Spleen (tissue), 11 donors: ENCODE results near the gene KASH5. TPM values are rescaled to one million over a fixed set of nuclear protein-coding genes. Genes with fewer than 3 reads are reported as not detected.

Experiments
- DNase-seq: peaks from one replicate; pipeline ENCODE4 v3.0.0-alpha.2; 2020
- H3K27ac ChIP-seq, 8 donors: fragments of 200-600 bp; sonication (generic) in 7 of 8; 1 replicate in 4 of 8; 2 replicates in 4 of 8; pipeline versions ENCODE4 v1.5.0 to v1.8.0; 2016 to 2021; ENCODE audit warnings: inconsistent platforms in 4 of 8, mild to moderate bottlenecking in 4 of 8, moderate library complexity in 1 of 8
- H3K27me3 ChIP-seq, 7 donors: fragments of 200-600 bp; sonication (generic) in 6 of 7; replicated peaks in 1 of 7; 1 replicate in 4 of 7; 2 replicates in 3 of 7; pipeline versions ENCODE4 v1.5.0 to v1.8.0; 2016 to 2021; ENCODE audit warnings: inconsistent platforms in 3 of 7, mild to moderate bottlenecking in 1 of 7
- H3K36me3 ChIP-seq, 6 donors: fragments of 200-600 bp; sonication (generic) in 5 of 6; 1 replicate in 4 of 6; 2 replicates in 2 of 6; pipeline versions ENCODE4 v1.5.0 to v1.8.0; 2016 to 2021; ENCODE audit warnings: inconsistent platforms in 2 of 6
- H3K4me1 ChIP-seq, 6 donors: fragments of 200-600 bp; sonication (generic) in 5 of 6; 1 replicate in 3 of 6; 2 replicates in 3 of 6; pipeline versions ENCODE4 v1.5.0 to v1.8.0; 2016 to 2021; ENCODE audit warnings: inconsistent platforms in 3 of 6
- H3K4me3 ChIP-seq, 8 donors: fragments of 200-600 bp; sonication (generic) in 7 of 8; 1 replicate in 4 of 8; 2 replicates in 4 of 8; pipeline versions ENCODE4 v1.5.0 to v1.8.0; 2016 to 2021; ENCODE audit warnings: inconsistent platforms in 4 of 8, mild to moderate bottlenecking in 4 of 8, moderate library complexity in 2 of 8
- H3K9me3 ChIP-seq, 8 donors: fragments of 200-600 bp; sonication (generic) in 7 of 8; 1 replicate in 4 of 8; 2 replicates in 4 of 8; pipeline versions ENCODE4 v1.5.0 to v1.8.0; 2016 to 2021; ENCODE audit warnings: inconsistent platforms in 4 of 8
- CTCF ChIP-seq, 11 experiments: fragments of 200-600 bp in 7 of 11; fragments of 450-650 bp in 4 of 11; sonication (generic) in 4 of 11; IDR thresholded peaks in 8 of 11; conservative IDR thresholded peaks in 3 of 11; 1 replicate in 7 of 11; 2 replicates in 4 of 11; pipeline versions ENCODE4 v1.4.0 to v1.8.0; 2016 to 2021; ENCODE audit warnings: antibody characterized with exemption in 11 of 11, inconsistent platforms in 4 of 11, mild to moderate bottlenecking in 1 of 11
- POLR2A ChIP-seq, 3 donors: fragments of 450-650 bp; IDR thresholded peaks; one replicate each; pipeline ENCODE4 v1.5.1; 2017; ENCODE audit warnings: antibody characterized with exemption in 3 of 3, mild to moderate bottlenecking in 1 of 3
- POLR2AphosphoS5 ChIP-seq, 3 donors: sonication (generic); formaldehyde crosslinking; IDR thresholded peaks; one replicate each; pipeline ENCODE4 v1.5.1; 2017; ENCODE audit warnings: antibody characterized with exemption in 3 of 3
- WGBS, 5 donors: extraction: QIAGEN DNeasy Blood & Tissue Kit in 3 of 5; methylation state at CpG; one replicate each; pipeline versions ENCODE4 v1.1.5 to v1.1.7; 2013 to 2018; 5-methylcytosine and 5-hydroxymethylcytosine counted together
- intact Hi-C: fragments of 100-400 bp; cut with DNase I; formaldehyde crosslinking; loops from one replicate; pipeline ENCODE4 v1.15.0; 2023; ENCODE audit warnings: low total_unique reads
- polyA plus RNA-seq, 3 donors: library from polyadenylated mRNA; stranded (reverse); fragments of 200-250 nt; gene quantifications; one replicate each; pipeline ENCODE4 v1.2.1, GENCODE V29; 2013
- total RNA-seq, 7 donors: library from RNA; depleted of rRNA in 3 of 7; stranded (reverse); fragments of >200 nt in 3 of 7; fragmentation: NEBNext Ultra II Directional in 4 of 7; extraction: Animal tissue kit (Norgen Biotek cat#: 25700) in 4 of 7; gene quantifications; one replicate each; pipeline versions ENCODE4 v1.1.0 to v1.2.1, GENCODE V29; 2016 to 2021
- donor health status: healthy with polysubstance abuse.
- donor health status: DM: no; HTN: no; CAD: no; lungs with moderate emphysema.
- donor health status: DM: no; HTN: no; CAD: no.
- donor health status: Bipolar disorder and iron deficiency.
- donor health status: healthy.
- donor health status: DM: no; HTN: no; CAD: no.
- donor health status: DM: yes; HTN: yes; CAD: no.

The KASH5 gene
- total and polyA plus RNA-seq, 10 donors, result 0.11 to 0.41 (median 0.26) TPM; not detected in 6

- peak within 1 kb of the TSS; percentile 65 to 85 (median 74) for H3K4me3 ChIP-seq
- intact Hi-C loops, result no loop called here
- H3K4me1 ChIP-seq, result peaks cover 13 to 87% (median 43%) of the 10 kb centered on the region in 6 donors
- DNase-seq, result peak; percentile 96
- no peaks in the 10 kb centered on the region for H3K27me3 ChIP-seq
- H3K36me3 ChIP-seq, result peaks cover 0 to 49% (median 18%) of the 10 kb centered on the region in 6 donors
- TF ChIP-seq POLR2AphosphoS5 (IDR thresholded peaks at IDR 0.05) (peak; percentile 74 to 98 (median 82)), POLR2A (IDR thresholded peaks at IDR 0.05) (peak in 1 of 3 donors; percentile 34), CTCF (IDR thresholded peaks at IDR 0.05 in 8 of 11, conservative IDR thresholded peaks at IDR 0.05 in 3 of 11) (peak in 5 of 11 experiments; percentile 14 to 45 (median 41))
- WGBS, 5 donors, result 1% methylated on average over 33 to 42 of the region's 42 CpGs
- no peaks in the 10 kb centered on the region for H3K9me3 ChIP-seq
- peak within 1 kb of the TSS; percentile 95 to 98 (median 98) for H3K27ac ChIP-seq
Observed at GRCh38 chr19:49451430-49452181, 63.6 kb downstream of the KASH5 start, which contains the start of gene PIH1D1. PIH1D1 (minus strand) TSS chr19:49451814; CDS start chr19:49451574, 240 bp downstream.

- Histone ChIP-seq H3K9me3 (no peaks in the 10 kb centered on the region), H3K36me3 (peaks cover 0 to 48% (median 9%) of the 10 kb centered on the region in 6 donors), H3K4me1 (peaks cover 17 to 88% (median 44%) of the 10 kb centered on the region in 6 donors), H3K27me3 (no peaks in the 10 kb centered on the region), H3K4me3 (peak within 1 kb of the TSS; percentile 52 to 85 (median 69)), H3K27ac (peak within 1 kb of the TSS; percentile 95 to 98 (median 98))
- TF ChIP-seq POLR2AphosphoS5 (IDR thresholded peaks at IDR 0.05) (peak; percentile 95 to 97 (median 97)), POLR2A (IDR thresholded peaks at IDR 0.05) (peak; percentile 14 to 50 (median 14)), CTCF (IDR thresholded peaks at IDR 0.05 in 8 of 11, conservative IDR thresholded peaks at IDR 0.05 in 3 of 11) (peak in 3 of 11 experiments; percentile 15 to 46 (median 45))
- intact Hi-C loops, result no loop called here
- DNase-seq, result peak; percentile 100
- WGBS, 5 donors, result 0 to 1% (median 0%) methylated on average over 57 to 66 of the region's 66 CpGs
Observed at GRCh38 chr19:49453013-49453756, 65.1 kb downstream of the KASH5 start, which contains the start of gene ALDH16A1. ALDH16A1 (plus strand) TSS chr19:49453225; CDS start chr19:49453332, 107 bp downstream.

GRCh38 chr19:49453757-49454240, 65.8 kb downstream of the KASH5 start:
- Histone ChIP-seq H3K4me3 (peak overlapping the region; percentile 52 to 85 (median 69)), H3K9me3 (no peaks in the 10 kb centered on the region), H3K27me3 (no peaks in the 10 kb centered on the region), H3K4me1 (peaks cover 17 to 89% (median 47%) of the 10 kb centered on the region in 6 donors), H3K36me3 (peaks cover 0 to 47% (median 9%) of the 10 kb centered on the region in 6 donors), H3K27ac (peak overlapping the region; percentile 95 to 98 (median 98))
- no peak for DNase-seq
- WGBS, 5 donors, result 31 to 39% (median 34%) methylated on average over 10 of the region's 10 CpGs
- TF ChIP-seq POLR2A (IDR thresholded peaks at IDR 0.05) (no peak), CTCF (IDR thresholded peaks at IDR 0.05 in 8 of 11, conservative IDR thresholded peaks at IDR 0.05 in 3 of 11) (no peak), POLR2AphosphoS5 (IDR thresholded peaks at IDR 0.05) (no peak)
- intact Hi-C loops, result no loop called here
